Lung (tissue), 12 donors: ENCODE results near the gene TMTC4. TPM values are rescaled to one million over a fixed set of nuclear protein-coding genes. Genes with fewer than 3 reads are reported as not detected.

ENCODE experiments used
- ATAC-seq: fragments of 200-7000 bp; cut with Tn5 transposase; one replicate; pipeline ENCODE4 v1.9.1; 2020; ENCODE audit warnings: moderate number of reproducible peaks; ENCODE audit not compliant: insufficient read depth, low FRiP score
- DNase-seq, 3 donors: peaks; one replicate each; pipeline ENCODE4 v3.0.0-alpha.2; 2013 to 2017
- H3K27ac ChIP-seq, 2 donors: one replicate each; pipeline ENCODE4 v1.5.1; 2013; ENCODE audit warnings: mild to moderate bottlenecking in 2 of 2, moderate library complexity in 2 of 2, control low read depth in 1 of 2, inconsistent platforms in 1 of 2, low read depth in 1 of 2, low read length in 1 of 2
- H3K27me3 ChIP-seq, 3 donors: one replicate each; pipeline ENCODE4 v1.5.1; 2013; ENCODE audit warnings: low read length in 2 of 3; ENCODE audit not compliant: control insufficient read depth in 3 of 3, insufficient read depth in 3 of 3
- H3K36me3 ChIP-seq, 4 donors: one replicate each; pipeline ENCODE4 v1.5.1; 2013; ENCODE audit warnings: low read length in 4 of 4, mild to moderate bottlenecking in 1 of 4, moderate library complexity in 1 of 4; ENCODE audit not compliant: control insufficient read depth in 4 of 4, insufficient read depth in 4 of 4
- H3K4me1 ChIP-seq, 5 donors: one replicate each; pipeline ENCODE4 v1.5.1; 2013; ENCODE audit warnings: low read length in 5 of 5, mild to moderate bottlenecking in 2 of 5, moderate library complexity in 1 of 5; ENCODE audit not compliant: control insufficient read depth in 5 of 5, insufficient read depth in 5 of 5
- H3K4me3 ChIP-seq: one replicate; pipeline ENCODE4 v1.5.1; 2013; ENCODE audit warnings: mild to moderate bottlenecking, control low read depth, moderate library complexity
- H3K9ac ChIP-seq, 2 donors: one replicate each; pipeline ENCODE4 v1.5.1; 2013; ENCODE audit warnings: low read length in 2 of 2, control low read depth in 1 of 2; ENCODE audit not compliant: insufficient read depth in 1 of 2
- H3K9me3 ChIP-seq, 4 donors: one replicate each; pipeline ENCODE4 v1.5.1; 2013; ENCODE audit warnings: low read length in 3 of 4, mild to moderate bottlenecking in 1 of 4, moderate library complexity in 1 of 4; ENCODE audit not compliant: control insufficient read depth in 4 of 4, insufficient read depth in 3 of 4
- CTCF ChIP-seq: IDR thresholded peaks from 2 replicates; pipeline ENCODE4 v1.5.1; 2012; ENCODE audit warnings: mild to moderate bottlenecking; ENCODE audit errors: control extremely low read depth, extremely low read depth
- WGBS, 2 donors: extraction: QIAGEN DNeasy Blood & Tissue Kit; methylation state at CpG; one replicate each; pipeline ENCODE4 v1.1.7; 2013; 5-methylcytosine and 5-hydroxymethylcytosine counted together
- polyA plus RNA-seq, 2 donors: library from polyadenylated mRNA; stranded (reverse); fragments of 200-250 nt; gene quantifications; one replicate each; pipeline ENCODE4 v1.2.1, GENCODE V29; 2013
- total RNA-seq, 2 donors: library from RNA; depleted of rRNA in 1 of 2; stranded (reverse); fragments of >200 nt in 1 of 2; gene quantifications; one replicate each; pipeline ENCODE4 v1.2.1, GENCODE V29; 2014 to 2021
- donor health status: control.
- donor health status: control.
- donor health status: Bipolar disorder and iron deficiency.
- donor health status: healthy.
- donor health status: DM: yes; HTN: yes; CAD: no.

TMTC4 gene
- total and polyA plus RNA-seq, 4 donors, result 5.0 to 27.1 (median 11.7) TPM

GRCh38 chr13:100671389-100672182 is 3.0 kb downstream of the TMTC4 start:
- peaks cover 0 to 6% (median 5%) of the 10 kb centered on the region in 4 donors for H3K36me3 ChIP-seq
- TF ChIP-seq CTCF, result no peak
- H3K4me1 ChIP-seq, result peaks cover 0 to 15% (median 5%) of the 10 kb centered on the region in 5 donors
- no peaks in the 10 kb centered on the region for H3K9me3 ChIP-seq
- H3K27ac ChIP-seq, result no peak overlapping the region
- no peak overlapping the region for H3K4me3 ChIP-seq
- 85% methylated on average over 11 of the region's 11 CpGs for WGBS, 2 donors
- no peak overlapping the region for H3K9ac ChIP-seq
- peaks cover 0 to 7% (median 5%) of the 10 kb centered on the region in 3 donors for H3K27me3 ChIP-seq
- ATAC-seq, result no peak
- DNase-seq, result no peak

GRCh38 chr13:100668408-100668807 is 6.2 kb downstream of the TMTC4 start:
- WGBS, 2 donors, result 93% methylated on average over 7 of the region's 7 CpGs
- peaks cover 0 to 2% (median 0%) of the 10 kb centered on the region in 3 donors for H3K27me3 ChIP-seq
- H3K4me3 ChIP-seq, result no peak overlapping the region
- peaks cover 0 to 17% (median 12%) of the 10 kb centered on the region in 4 donors for H3K36me3 ChIP-seq
- no peak overlapping the region for H3K27ac ChIP-seq
- TF ChIP-seq CTCF, result no peak
- no peak overlapping the region for H3K9ac ChIP-seq
- no peaks in the 10 kb centered on the region for H3K9me3 ChIP-seq
- ATAC-seq, result no peak
- peaks cover 0 to 7% (median 2%) of the 10 kb centered on the region in 5 donors for H3K4me1 ChIP-seq
- DNase-seq, result no peak

- Histone ChIP-seq H3K27me3 (peaks cover 0 to 2% (median 0%) of the 10 kb centered on the region in 3 donors), H3K9me3 (no peaks in the 10 kb centered on the region), H3K27ac (no peak overlapping the region), H3K4me1 (peaks cover 0 to 2% (median 0%) of the 10 kb centered on the region in 5 donors), H3K36me3 (peaks cover 3 to 18% (median 13%) of the 10 kb centered on the region in 4 donors), H3K9ac (no peak overlapping the region), H3K4me3 (no peak overlapping the region)
- TF ChIP-seq CTCF, result no peak
- ATAC-seq (no peak), DNase-seq (no peak)
- WGBS, 2 donors, result 95 to 97% methylated on average over 9 of the region's 9 CpGs
Measured at GRCh38 chr13:100667894-100668293, 6.7 kb downstream of the TMTC4 start.
